Mucosa of descending colon (tissue), 3 donors: ENCODE measurements around the gene SERPIND1. TPM values are rescaled to one million over a fixed set of nuclear protein-coding genes. Genes with fewer than 3 reads are reported as not detected.
A peak's percentile ranks its signal among the peaks of the same experiment; 100 is the strongest.

ENCODE experiments used
- ATAC-seq: fragments of 200-7000 bp; cut with Tn5 transposase; one replicate; pipeline ENCODE4 v1.9.1; 2020; ENCODE audit warnings: mild to moderate bottlenecking, moderate library complexity
- DNase-seq, 3 donors: peaks; one replicate each; pipeline ENCODE4 v3.0.0-alpha.2; 2020
- H3K36me3 ChIP-seq: fragments of 200-600 bp; one replicate; pipeline ENCODE4 v1.8.0; 2021; ENCODE audit warnings: low read depth, mild to moderate bottlenecking
- H3K4me1 ChIP-seq: fragments of 200-600 bp; one replicate; pipeline ENCODE4 v1.8.0; 2021; ENCODE audit warnings: low read depth, mild to moderate bottlenecking
- H3K4me3 ChIP-seq: fragments of 200-600 bp; one replicate; pipeline ENCODE4 v1.8.0; 2021; ENCODE audit warnings: mild to moderate bottlenecking
- H3K9me3 ChIP-seq: fragments of 200-600 bp; one replicate; pipeline ENCODE4 v1.8.0; 2021; ENCODE audit warnings: mild to moderate bottlenecking
- intact Hi-C, 2 donors: fragments of 100-400 bp; cut with DNase I in 1 of 2; cut with micrococcal nuclease in 1 of 2; formaldehyde crosslinking; loops; one replicate each; pipeline versions ENCODE4 v1.11.0 to v1.11.1; 2022; cut with DNase I, micrococcal nuclease
- total RNA-seq, 3 donors: library from RNA; stranded (reverse); fragmentation: NEBNext Ultra II Directional in 2 of 3; extraction: Animal tissue kit (Norgen Biotek cat#: 25700) in 2 of 3; gene quantifications; one replicate each; pipeline versions ENCODE4 v1.2.1 to v1.2.4, GENCODE V29; 2021 to 2023
- TF ChIP-seq, protein P1 (sequence below): fragments of 200-600 bp; IDR thresholded peaks from one replicate; pipeline ENCODE4 v1.8.0; 2022; ENCODE audit warnings: antibody characterized with exemption, mild to moderate bottlenecking
- donor health status: DM: no; HTN: no; CAD: no; lungs with moderate emphysema.
- donor health status: DM: no; HTN: no; CAD: no.
- donor health status: DM: no; HTN: yes; CAD: no.

SERPIND1 gene
- total RNA-seq, 3 donors from 2014 or later: not detected

DNA sequence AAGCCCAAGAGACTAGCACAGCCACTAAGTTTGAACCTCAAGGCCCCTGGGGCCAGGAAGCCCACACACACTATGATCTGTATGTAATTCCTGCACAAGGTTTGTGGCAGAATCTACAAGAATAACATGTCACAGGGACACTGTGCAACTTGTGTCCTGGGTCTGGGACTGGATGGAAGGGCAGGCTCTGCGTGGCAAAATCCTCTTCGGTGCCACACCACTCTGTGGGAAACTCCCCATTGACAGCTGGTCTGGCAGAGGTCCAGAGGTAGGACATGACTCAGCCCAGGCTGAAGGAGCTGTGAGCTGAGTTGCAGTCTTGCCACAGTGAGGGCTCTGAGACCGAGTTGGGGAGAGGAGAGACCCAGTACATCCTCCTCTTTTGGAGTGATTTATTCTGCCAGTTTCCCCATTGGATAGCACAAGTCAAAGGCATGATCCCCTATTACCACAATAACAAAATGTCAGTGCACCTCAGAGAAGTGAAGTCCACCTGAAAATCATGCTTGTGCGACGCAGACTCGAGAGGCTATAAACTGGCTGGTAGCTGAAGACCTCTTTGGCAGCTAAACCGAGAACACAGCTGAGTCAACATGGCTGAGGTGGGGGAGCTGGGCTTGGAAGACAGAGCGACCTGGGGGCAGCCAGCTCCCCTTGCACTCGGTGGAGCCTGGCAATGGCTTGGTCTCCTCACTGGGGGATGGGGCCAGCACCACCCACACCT is 23.3 kb upstream of the SERPIND1 start:
- H3K36me3 ChIP-seq: peaks cover 6% of the 10 kb centered on the region
- no peaks in the 10 kb centered on the region for H3K9me3 ChIP-seq
- no peaks in the 10 kb centered on the region for H3K4me1 ChIP-seq
- intact Hi-C loops: no loop called here
- TF ChIP-seq, protein P1, sequence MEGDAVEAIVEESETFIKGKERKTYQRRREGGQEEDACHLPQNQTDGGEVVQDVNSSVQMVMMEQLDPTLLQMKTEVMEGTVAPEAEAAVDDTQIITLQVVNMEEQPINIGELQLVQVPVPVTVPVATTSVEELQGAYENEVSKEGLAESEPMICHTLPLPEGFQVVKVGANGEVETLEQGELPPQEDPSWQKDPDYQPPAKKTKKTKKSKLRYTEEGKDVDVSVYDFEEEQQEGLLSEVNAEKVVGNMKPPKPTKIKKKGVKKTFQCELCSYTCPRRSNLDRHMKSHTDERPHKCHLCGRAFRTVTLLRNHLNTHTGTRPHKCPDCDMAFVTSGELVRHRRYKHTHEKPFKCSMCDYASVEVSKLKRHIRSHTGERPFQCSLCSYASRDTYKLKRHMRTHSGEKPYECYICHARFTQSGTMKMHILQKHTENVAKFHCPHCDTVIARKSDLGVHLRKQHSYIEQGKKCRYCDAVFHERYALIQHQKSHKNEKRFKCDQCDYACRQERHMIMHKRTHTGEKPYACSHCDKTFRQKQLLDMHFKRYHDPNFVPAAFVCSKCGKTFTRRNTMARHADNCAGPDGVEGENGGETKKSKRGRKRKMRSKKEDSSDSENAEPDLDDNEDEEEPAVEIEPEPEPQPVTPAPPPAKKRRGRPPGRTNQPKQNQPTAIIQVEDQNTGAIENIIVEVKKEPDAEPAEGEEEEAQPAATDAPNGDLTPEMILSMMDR: no peak
- ATAC-seq (peak; percentile 68), DNase-seq (peak in 1 of 3 donors; percentile 57)
- no peak overlapping the region for H3K4me3 ChIP-seq

DNA sequence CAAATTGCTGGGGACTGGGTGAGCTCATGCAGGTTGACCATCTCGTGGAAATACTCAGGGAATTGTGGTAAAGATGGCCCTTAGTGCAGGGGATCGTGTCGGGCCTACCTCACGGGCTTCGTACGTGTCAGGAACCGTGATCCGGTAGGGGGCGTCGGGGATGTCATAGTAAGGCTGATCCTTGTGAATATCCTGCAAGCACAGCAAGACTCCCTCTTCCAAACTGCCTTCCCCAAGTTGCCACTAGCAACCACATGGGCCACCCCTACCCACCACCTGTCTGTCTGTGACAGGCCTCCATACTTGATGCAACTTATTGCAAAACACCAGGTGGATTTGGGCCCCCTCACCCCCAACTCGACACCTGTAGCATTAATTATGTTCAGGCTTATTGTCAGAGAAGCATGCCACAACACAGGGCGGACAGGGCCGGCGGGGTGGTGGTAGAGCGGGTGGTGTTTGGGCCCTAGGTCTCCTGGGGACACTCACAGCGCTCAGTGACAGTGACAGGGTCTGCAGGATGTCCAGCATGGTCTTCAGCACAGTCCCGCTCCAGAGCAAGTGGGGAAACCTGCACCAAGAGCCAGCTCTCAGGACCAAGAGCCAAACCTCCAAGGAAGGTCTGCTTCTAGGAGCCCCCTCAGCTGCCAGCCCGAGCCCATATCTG is 22.6 kb upstream of the SERPIND1 start:
- ATAC-seq: no peak
- intact Hi-C loops: no loop called here
- H3K36me3 ChIP-seq: peaks cover 6% of the 10 kb centered on the region

DNA sequence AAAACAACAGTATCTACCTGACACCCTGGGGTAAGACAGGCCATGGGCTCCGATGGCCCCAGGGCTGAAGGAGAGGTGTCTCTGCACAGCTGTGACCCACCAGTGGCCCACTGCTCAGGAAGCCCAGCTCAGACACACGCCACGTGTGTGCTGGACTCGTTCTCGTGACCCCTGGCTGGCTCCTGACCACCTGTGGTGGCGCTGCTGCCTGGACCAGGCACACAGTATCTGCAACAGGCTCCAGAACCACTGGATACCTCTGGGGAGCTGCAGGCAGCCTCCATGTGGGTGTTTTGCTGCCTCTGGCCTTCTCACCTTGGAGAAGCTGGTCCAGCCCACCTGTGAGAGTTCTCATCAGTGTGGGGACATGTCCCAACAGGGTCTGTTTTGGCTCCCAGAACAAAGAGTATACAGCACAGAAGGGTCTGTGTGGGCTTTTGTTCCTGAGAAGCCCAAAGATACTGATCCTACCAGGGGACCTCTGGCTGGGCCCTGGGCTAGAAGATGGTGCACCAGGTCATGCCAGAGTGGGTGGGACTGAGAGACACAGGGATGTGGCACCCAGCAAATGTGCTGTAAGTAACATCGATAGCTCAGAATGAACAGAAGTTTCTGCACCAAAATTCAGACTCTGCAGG is 21.7 kb upstream of the SERPIND1 start:
- H3K36me3 ChIP-seq: peaks cover 5% of the 10 kb centered on the region
- TF ChIP-seq, protein P1: no peak
- H3K4me1 ChIP-seq: no peaks in the 10 kb centered on the region
- ATAC-seq (no peak), DNase-seq (no peak)
- no peak overlapping the region for H3K4me3 ChIP-seq
- H3K9me3 ChIP-seq: no peaks in the 10 kb centered on the region
- intact Hi-C loops: no loop called here

More for the DNA sequence above, 22.6 kb upstream of the SERPIND1 start:
- no peak for DNase-seq
- TF ChIP-seq, protein P1: no peak
- Histone ChIP-seq H3K4me3 (no peak overlapping the region), H3K9me3 (no peaks in the 10 kb centered on the region), H3K4me1 (no peaks in the 10 kb centered on the region)

DNA sequence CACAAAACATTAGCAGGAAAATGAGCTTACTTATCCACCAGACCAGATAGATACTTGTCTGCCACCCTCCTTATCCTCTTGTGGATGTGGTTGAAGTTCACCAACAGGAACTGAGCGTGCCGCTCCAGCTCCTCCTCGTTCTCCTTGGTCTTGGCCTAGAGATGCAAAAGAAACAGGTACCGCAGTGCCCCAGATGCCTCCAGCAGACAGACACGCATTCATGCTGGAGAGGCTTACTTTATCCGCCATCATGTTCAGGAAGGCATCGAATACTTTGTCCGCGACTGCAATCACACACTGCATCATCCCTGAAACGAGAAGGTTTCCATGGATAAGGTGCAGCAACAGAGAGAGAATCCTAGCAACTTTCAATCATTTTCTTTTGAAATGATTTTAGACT is 21.0 kb upstream of the SERPIND1 start:
- no peak for DNase-seq
- TF ChIP-seq, protein P1: no peak
- intact Hi-C loops: no loop called here
- ATAC-seq: no peak
- Histone ChIP-seq H3K9me3 (no peaks in the 10 kb centered on the region), H3K4me3 (no peak overlapping the region), H3K4me1 (no peaks in the 10 kb centered on the region), H3K36me3 (no peaks in the 10 kb centered on the region)

DNA sequence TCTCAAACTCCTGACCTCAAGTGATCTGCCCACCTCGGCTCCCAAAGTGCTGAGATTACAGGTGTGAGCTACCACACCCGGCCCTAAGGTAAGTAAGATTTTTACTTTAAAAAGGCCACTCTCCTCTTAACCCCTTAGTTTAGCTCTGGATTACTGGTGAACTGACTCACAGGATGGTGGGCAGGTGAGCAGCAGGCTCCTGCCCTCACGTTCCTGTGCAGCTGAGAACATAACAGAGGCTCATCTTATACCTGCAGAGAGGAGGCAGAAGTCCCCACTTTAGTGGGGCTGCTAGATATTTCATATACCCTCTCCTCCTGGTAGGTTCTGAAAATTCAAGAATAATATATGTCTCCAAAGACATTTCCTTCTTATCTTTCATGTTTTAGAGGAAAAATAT is 17.1 kb upstream of the SERPIND1 start:
- H3K4me3 ChIP-seq: no peak overlapping the region
- no peaks in the 10 kb centered on the region for H3K9me3 ChIP-seq
- intact Hi-C loops: no loop called here
- ATAC-seq (no peak), DNase-seq (no peak)
- no peaks in the 10 kb centered on the region for H3K36me3 ChIP-seq
- TF ChIP-seq, protein P1: no peak
- H3K4me1 ChIP-seq: no peaks in the 10 kb centered on the region
